Osteoblast (primary cell): ENCODE data around the gene ZIC4. TPM values are rescaled to one million over a fixed set of nuclear protein-coding genes. Genes with fewer than 3 reads are reported as not detected.

Source experiments
- DNase-seq: peaks from one replicate; pipeline ENCODE4 v3.0.0; 2011; ENCODE audit warnings: low spot score, mixed read lengths; ENCODE audit not compliant: insufficient read length; ENCODE audit errors: missing footprints
- H2AFZ ChIP-seq: 2 replicates; pipeline ENCODE4 v1.6.0; 2011; ENCODE audit warnings: mild to moderate bottlenecking, low read length
- H3K27ac ChIP-seq: 2 replicates; pipeline ENCODE4 v1.5.1; 2011; ENCODE audit warnings: mild to moderate bottlenecking, low read depth, low read length, moderate library complexity
- H3K27me3 ChIP-seq: 2 replicates; pipeline ENCODE4 v1.6.0; 2012; ENCODE audit warnings: mild to moderate bottlenecking, control low read depth, inconsistent platforms, low read length, moderate library complexity; ENCODE audit not compliant: insufficient read depth
- H3K36me3 ChIP-seq: 2 replicates; pipeline ENCODE4 v1.5.1; 2011; ENCODE audit warnings: mild to moderate bottlenecking, low read length, control low read depth, moderate library complexity; ENCODE audit not compliant: insufficient read depth
- H3K4me1 ChIP-seq: 2 replicates; pipeline ENCODE4 v1.5.1; 2011; ENCODE audit warnings: mild to moderate bottlenecking, low read length, control low read depth, moderate library complexity; ENCODE audit not compliant: insufficient read depth
- H3K4me2 ChIP-seq: 2 replicates; pipeline ENCODE4 v1.6.0; 2011; ENCODE audit warnings: mild to moderate bottlenecking, low read length; ENCODE audit not compliant: insufficient read depth
- H3K4me3 ChIP-seq: fragments of 200-600 bp; sonication (generic); 3 replicates; pipeline ENCODE4 v1.5.1; 2012; ENCODE audit warnings: mild to moderate bottlenecking, low read length, inconsistent platforms; ENCODE audit not compliant: insufficient read depth
- H3K79me2 ChIP-seq: 2 replicates; pipeline ENCODE4 v1.6.0; 2012; ENCODE audit warnings: mild to moderate bottlenecking, low read length, control low read depth, inconsistent platforms; ENCODE audit not compliant: insufficient read depth
- H3K9me3 ChIP-seq: 2 replicates; pipeline ENCODE4 v1.5.1; 2011; ENCODE audit warnings: low read depth, low read length, control low read depth
- H4K20me1 ChIP-seq: 2 replicates; pipeline ENCODE4 v1.6.0; 2012; ENCODE audit warnings: mild to moderate bottlenecking, low read length, control low read depth; ENCODE audit not compliant: insufficient read depth
- CTCF ChIP-seq: IDR thresholded peaks from 2 replicates; pipeline ENCODE4 v1.5.1; 2011; ENCODE audit warnings: mild to moderate bottlenecking, low read depth, low read length, moderate library complexity; ENCODE audit errors: extremely low read depth
- total RNA-seq: library from RNA; depleted of rRNA; stranded (reverse); fragments of >200 nt; gene quantifications from 2 replicates; pipeline ENCODE4 v1.2.3, GENCODE V29; 2012

Gene ZIC4
- total RNA-seq, 1 donor, result 0.72 TPM

GRCh38 chr3:147356145-147356908, 50.0 kb downstream of the ZIC4 start:
- no peaks in the 10 kb centered on the region for H3K36me3 ChIP-seq
- no peaks in the 10 kb centered on the region for H4K20me1 ChIP-seq
- peaks cover 90% of the 10 kb centered on the region for H3K27me3 ChIP-seq
- H3K4me1 ChIP-seq, result no peaks in the 10 kb centered on the region
- no peak overlapping the region for H3K4me3 ChIP-seq
- no peak for DNase-seq
- no peak overlapping the region for H2AFZ ChIP-seq
- no peak overlapping the region for H3K27ac ChIP-seq
- H3K79me2 ChIP-seq, result no peaks in the 10 kb centered on the region
- H3K9me3 ChIP-seq, result no peaks in the 10 kb centered on the region
- H3K4me2 ChIP-seq, result no peak overlapping the region
- TF ChIP-seq CTCF, result no peak

- peak; percentile 77 for DNase-seq
- no peaks in the 10 kb centered on the region for H4K20me1 ChIP-seq
- no peaks in the 10 kb centered on the region for H3K36me3 ChIP-seq
- no peak overlapping the region for H3K4me3 ChIP-seq
- H2AFZ ChIP-seq, result no peak overlapping the region
- H3K27me3 ChIP-seq, result peaks cover 86% of the 10 kb centered on the region
- no peaks in the 10 kb centered on the region for H3K9me3 ChIP-seq
- H3K27ac ChIP-seq, result no peak overlapping the region
- no peak overlapping the region for H3K4me2 ChIP-seq
- H3K4me1 ChIP-seq, result no peaks in the 10 kb centered on the region
- H3K79me2 ChIP-seq, result no peaks in the 10 kb centered on the region
- TF ChIP-seq CTCF, result no peak
Measured at GRCh38 chr3:147355753-147356090, 50.6 kb downstream of the ZIC4 start.

GRCh38 chr3:147355084-147355752, 51.1 kb downstream of the ZIC4 start:
- no peaks in the 10 kb centered on the region for H3K36me3 ChIP-seq
- no peaks in the 10 kb centered on the region for H3K9me3 ChIP-seq
- no peaks in the 10 kb centered on the region for H4K20me1 ChIP-seq
- H3K4me1 ChIP-seq, result no peaks in the 10 kb centered on the region
- no peak for TF ChIP-seq CTCF
- no peak for DNase-seq
- no peak overlapping the region for H3K27ac ChIP-seq
- no peak overlapping the region for H3K4me3 ChIP-seq
- no peaks in the 10 kb centered on the region for H3K79me2 ChIP-seq
- peaks cover 86% of the 10 kb centered on the region for H3K27me3 ChIP-seq
- H3K4me2 ChIP-seq, result no peak overlapping the region
- no peak overlapping the region for H2AFZ ChIP-seq

GRCh38 chr3:147354623-147355022, 51.7 kb downstream of the ZIC4 start:
- DNase-seq, result no peak
- no peaks in the 10 kb centered on the region for H3K9me3 ChIP-seq
- H3K79me2 ChIP-seq, result no peaks in the 10 kb centered on the region
- no peaks in the 10 kb centered on the region for H3K4me1 ChIP-seq
- H4K20me1 ChIP-seq, result no peaks in the 10 kb centered on the region
- H2AFZ ChIP-seq, result no peak overlapping the region
- no peak for TF ChIP-seq CTCF
- H3K4me2 ChIP-seq, result no peak overlapping the region
- no peak overlapping the region for H3K4me3 ChIP-seq
- no peaks in the 10 kb centered on the region for H3K36me3 ChIP-seq
- peaks cover 82% of the 10 kb centered on the region for H3K27me3 ChIP-seq
- no peak overlapping the region for H3K27ac ChIP-seq
